OCI-LY1 (cell line): Measurements from ENCODE around the gene GRIN3B.

Experiments
- CTCF ChIP-seq: fragments of 200-600 bp; sonication (generic), shearing (Covaris generic); IDR thresholded peaks from 2 replicates; pipeline ENCODE4 v1.5.1; 2017; ENCODE audit warnings: mild to moderate bottlenecking, antibody characterized with exemption, low read length, moderate library complexity, mixed read lengths
- EZH2 ChIP-seq: fragments of 200-600 bp; sonication (generic), shearing (Covaris generic); IDR thresholded peaks from 2 replicates; pipeline ENCODE4 v1.8.0; 2017; ENCODE audit warnings: borderline replicate concordance, mixed run types, mild to moderate bottlenecking, antibody characterized with exemption, low read length, moderate library complexity, mixed read lengths

DNA sequence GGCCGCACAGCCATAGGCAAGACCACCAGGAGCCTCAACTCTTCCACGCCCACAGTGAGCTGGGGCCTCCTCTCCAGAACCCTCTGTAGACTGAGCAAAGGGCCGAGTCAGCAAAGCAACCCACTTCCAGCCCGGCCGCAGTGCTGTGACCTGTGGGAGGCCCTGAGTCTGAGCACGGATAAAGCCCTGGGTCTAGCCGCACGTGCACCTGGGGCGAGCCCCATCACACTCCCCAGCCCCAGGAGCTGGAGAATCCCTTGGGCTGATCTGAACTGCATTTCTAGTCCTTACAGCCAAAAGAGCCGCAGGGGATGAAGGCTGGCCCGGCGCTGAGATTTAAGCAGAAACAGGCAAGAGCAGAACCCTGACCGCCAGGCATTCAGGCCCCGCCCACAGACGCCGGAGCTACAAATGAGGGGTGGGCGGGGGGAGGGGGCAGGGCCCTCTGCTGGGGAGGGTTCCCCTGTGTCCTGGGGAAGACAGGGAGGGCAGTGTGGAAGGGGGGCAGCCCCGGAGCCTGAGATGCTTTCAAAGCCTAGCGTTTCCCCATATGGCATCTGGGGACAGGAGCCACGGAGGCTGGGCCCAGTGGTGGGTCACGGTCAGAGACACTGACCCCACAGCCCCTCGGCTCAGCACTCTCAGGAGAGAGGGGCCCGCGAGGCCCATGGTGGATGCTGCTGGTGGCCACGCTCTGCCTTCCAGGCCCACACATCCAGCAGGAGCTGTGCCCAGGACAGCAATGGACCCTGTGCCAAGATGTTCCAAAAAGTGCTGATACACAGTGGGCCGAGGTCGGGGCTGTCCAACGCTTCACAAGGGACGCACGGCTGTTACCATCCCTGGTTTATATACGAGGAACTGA is 15.8 kb downstream of the GRIN3B start:
- TF ChIP-seq CTCF: no peak
- no peak for TF ChIP-seq EZH2
